ENCODE results near the gene GBE1. TPM values are rescaled to one million over a fixed set of nuclear protein-coding genes. Genes with fewer than 3 reads are reported as not detected.

GBE1 gene
- total and polyA plus RNA-seq, 8 donors: 3.7 to 14.1 (median 9.0) TPM

DNA sequence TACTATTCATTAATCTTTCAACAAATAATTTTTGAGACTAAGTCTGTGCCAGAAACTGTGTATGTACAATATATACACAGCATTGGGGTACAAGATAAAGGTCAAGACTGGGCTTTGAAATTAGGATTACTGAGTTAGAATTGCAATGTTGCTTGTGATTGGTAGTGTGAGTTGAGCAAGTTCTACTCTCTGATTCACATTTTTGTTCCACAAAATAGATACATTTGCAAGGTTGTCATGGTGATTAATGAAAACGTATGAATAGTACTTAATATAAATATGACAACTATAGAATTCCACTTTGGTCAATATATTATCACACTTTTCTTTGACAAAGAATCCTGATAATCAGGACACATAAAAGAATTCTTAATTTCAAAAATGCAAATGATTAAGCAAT lies 314.6 kb downstream of the GBE1 start:
- H3K9me3 ChIP-seq: no peaks in the 10 kb centered on the region
- TF ChIP-seq, protein P1, sequence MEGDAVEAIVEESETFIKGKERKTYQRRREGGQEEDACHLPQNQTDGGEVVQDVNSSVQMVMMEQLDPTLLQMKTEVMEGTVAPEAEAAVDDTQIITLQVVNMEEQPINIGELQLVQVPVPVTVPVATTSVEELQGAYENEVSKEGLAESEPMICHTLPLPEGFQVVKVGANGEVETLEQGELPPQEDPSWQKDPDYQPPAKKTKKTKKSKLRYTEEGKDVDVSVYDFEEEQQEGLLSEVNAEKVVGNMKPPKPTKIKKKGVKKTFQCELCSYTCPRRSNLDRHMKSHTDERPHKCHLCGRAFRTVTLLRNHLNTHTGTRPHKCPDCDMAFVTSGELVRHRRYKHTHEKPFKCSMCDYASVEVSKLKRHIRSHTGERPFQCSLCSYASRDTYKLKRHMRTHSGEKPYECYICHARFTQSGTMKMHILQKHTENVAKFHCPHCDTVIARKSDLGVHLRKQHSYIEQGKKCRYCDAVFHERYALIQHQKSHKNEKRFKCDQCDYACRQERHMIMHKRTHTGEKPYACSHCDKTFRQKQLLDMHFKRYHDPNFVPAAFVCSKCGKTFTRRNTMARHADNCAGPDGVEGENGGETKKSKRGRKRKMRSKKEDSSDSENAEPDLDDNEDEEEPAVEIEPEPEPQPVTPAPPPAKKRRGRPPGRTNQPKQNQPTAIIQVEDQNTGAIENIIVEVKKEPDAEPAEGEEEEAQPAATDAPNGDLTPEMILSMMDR (IDR thresholded peaks at IDR 0.05): no peak
- no peaks in the 10 kb centered on the region for H3K36me3 ChIP-seq
- intact Hi-C loops (cut with DNase I): no loop called here
- no peaks in the 10 kb centered on the region for H3K27me3 ChIP-seq
- DNase-seq: no peak
- ATAC-seq: no peak
- FAIRE-seq: no peak
- WGBS, 2 donors: 70 to 74% methylated on average over 1 of the region's 1 CpG
- H3K4me3 ChIP-seq: no peak overlapping the region
- no peak overlapping the region for H3K27ac ChIP-seq
- H3K4me1 ChIP-seq: peaks cover 0 to 3% (median 0%) of the 10 kb centered on the region in 3 donors

DNA sequence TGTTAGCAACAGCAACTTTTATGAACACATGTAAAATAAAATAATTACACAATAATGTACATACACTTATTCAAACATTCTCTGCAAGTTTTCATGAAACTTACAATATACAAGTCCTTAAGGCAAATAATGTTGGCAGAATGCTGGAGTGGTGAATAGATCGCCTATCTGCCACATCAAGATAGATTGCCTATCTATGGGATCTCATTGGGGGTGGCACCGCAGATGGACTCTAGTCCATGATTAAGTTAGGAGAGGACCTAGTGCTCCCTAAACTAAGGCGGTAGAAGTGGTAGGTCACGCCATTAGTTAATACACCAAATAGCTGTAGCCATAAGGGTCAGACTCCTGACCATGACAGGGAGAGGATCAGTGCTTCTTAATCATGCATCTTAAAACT lies 315.7 kb downstream of the GBE1 start:
- TF ChIP-seq, protein P1 (IDR thresholded peaks at IDR 0.05): no peak
- no peaks in the 10 kb centered on the region for H3K36me3 ChIP-seq
- ATAC-seq (no peak), DNase-seq (no peak), FAIRE-seq (no peak)
- H3K4me1 ChIP-seq: no peaks in the 10 kb centered on the region
- H3K9me3 ChIP-seq: no peaks in the 10 kb centered on the region
- H3K27me3 ChIP-seq: no peaks in the 10 kb centered on the region
- no peak overlapping the region for H3K27ac ChIP-seq
- H3K4me3 ChIP-seq: no peak overlapping the region
- intact Hi-C loops (cut with DNase I): no loop called here
- 90 to 99% methylated on average over 4 of the region's 4 CpGs for WGBS, 2 donors

DNA sequence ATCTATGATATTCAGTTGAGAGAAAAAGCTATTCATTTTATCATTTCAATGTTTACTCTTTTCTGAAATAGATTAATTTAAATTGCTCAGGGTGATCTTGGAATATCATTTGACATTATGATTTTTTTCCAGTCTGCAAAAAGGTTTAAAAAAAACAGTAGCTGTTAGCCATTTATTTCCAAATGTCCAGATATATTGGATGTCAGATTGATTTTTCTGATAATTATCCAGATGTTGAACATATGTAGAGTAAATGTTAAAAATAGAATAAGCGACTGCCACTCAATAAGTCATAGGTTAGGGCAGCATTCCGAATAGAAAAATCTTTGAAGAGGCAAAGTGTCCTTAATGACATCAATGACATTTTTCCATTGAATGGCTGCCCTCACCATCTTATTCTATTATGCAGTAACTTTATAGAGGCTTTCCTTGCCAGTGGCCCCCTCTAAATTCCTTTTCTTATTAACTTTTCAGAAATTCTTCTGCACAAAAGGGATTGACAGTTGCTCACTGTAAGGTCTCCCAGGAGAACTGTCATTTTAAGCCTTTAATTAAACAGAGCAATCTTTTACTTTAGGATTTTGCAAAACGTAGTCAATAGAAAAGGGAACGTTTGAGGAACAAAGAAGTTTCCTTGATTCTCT lies 316.5 kb downstream of the GBE1 start:
- H3K9me3 ChIP-seq: no peaks in the 10 kb centered on the region
- H3K36me3 ChIP-seq: no peaks in the 10 kb centered on the region
- DNase-seq (no peak), FAIRE-seq (no peak), ATAC-seq (no peak)
- H3K4me1 ChIP-seq: no peaks in the 10 kb centered on the region
- intact Hi-C loops (cut with DNase I): no loop called here
- no peak overlapping the region for H3K4me3 ChIP-seq
- no peak overlapping the region for H3K27ac ChIP-seq
- TF ChIP-seq, protein P1 (IDR thresholded peaks at IDR 0.05): no peak
- no peaks in the 10 kb centered on the region for H3K27me3 ChIP-seq
- WGBS, 2 donors: 66% methylated on average over 4 of the region's 4 CpGs

DNA sequence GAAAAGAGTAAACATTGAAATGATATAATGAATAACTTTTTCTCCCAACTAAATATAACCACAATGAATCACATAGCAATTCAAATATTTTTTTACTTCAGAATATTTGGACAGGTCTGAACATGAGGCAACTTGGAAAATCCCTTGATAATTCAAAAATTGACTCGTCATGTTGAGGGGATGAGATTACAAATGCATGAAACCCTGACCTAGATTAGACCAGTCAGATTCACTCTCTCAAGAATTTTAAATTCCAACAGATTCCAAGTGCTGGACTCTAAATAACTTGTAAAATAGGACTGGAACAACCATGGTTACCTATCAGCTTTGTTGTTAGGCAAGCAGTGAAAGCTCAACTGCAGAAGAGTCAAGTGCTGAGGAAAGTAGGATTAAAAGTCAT lies 317.5 kb downstream of the GBE1 start:
- ATAC-seq: peak in 3 of 4 donors; percentile 48 to 81 (median 75)
- TF ChIP-seq, protein P1 (IDR thresholded peaks at IDR 0.05): no peak
- no peak for FAIRE-seq
- Histone ChIP-seq H3K27me3 (no peaks in the 10 kb centered on the region), H3K27ac (peak overlapping the region in 1 of 4 donors; percentile 31), H3K4me1 (no peaks in the 10 kb centered on the region), H3K4me3 (no peak overlapping the region), H3K9me3 (no peaks in the 10 kb centered on the region), H3K36me3 (no peaks in the 10 kb centered on the region)
- DNase-seq: no peak
- intact Hi-C loops (cut with DNase I): no loop called here
- 15 to 29% methylated on average over 1 of the region's 1 CpG for WGBS, 2 donors

- intact Hi-C loops (cut with DNase I): no loop called here
- FAIRE-seq: no peak
- no peak overlapping the region for H3K4me3 ChIP-seq
- H3K4me1 ChIP-seq: no peaks in the 10 kb centered on the region
- no peak overlapping the region for H3K27ac ChIP-seq
- H3K27me3 ChIP-seq: no peaks in the 10 kb centered on the region
- no peak for DNase-seq
- no peaks in the 10 kb centered on the region for H3K9me3 ChIP-seq
- H3K36me3 ChIP-seq: no peaks in the 10 kb centered on the region
- WGBS, 2 donors: 84 to 91% methylated on average over 3 of the region's 3 CpGs
- TF ChIP-seq, protein P1 (IDR thresholded peaks at IDR 0.05): no peak
- peak in 2 of 4 donors; percentile 24 to 36 for ATAC-seq
Measured at GRCh38 chr3:81443457-81443782, 318.0 kb downstream of the GBE1 start.
